ENCODE measurements around the gene ZNF311. TPM values are rescaled to one million over a fixed set of nuclear protein-coding genes. Genes with fewer than 3 reads are reported as not detected.

Gene ZNF311
- polyA plus RNA-seq (2012; ENCODE audit: low read depth, missing spikeins) = not detected

DNA sequence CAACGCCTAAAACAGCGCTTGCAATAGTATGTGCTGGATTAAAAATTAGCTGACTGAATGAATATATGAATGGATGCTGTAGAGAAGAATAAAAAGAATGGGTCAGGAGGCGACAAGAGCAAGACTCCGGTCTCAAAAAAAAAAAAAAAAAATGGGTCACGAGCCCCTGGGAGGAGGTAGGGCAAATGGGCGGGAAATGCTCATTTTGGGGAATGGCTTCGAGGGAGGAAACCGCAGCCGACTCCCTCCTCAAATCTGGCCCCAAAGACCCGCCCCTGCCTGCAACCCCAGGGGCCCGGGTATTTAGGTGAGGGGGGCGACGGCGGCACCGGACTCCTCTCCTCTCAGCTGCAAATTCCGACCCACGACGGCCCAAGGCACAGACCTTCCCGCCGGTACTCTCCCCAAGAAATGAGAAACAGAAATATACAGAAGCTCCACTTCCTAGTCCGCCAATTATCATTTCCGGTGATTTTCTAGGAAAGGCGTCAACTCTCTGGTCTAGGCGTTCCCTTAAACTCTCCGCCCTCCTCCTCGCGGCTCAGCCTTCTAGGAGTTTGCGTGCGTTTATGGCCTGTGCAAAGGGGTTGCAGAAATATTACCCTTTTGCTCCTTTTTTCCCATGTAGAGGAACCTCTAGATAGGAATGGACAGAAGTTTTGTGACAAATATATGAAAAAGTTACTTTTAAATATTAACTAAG lies at the start of gene ZNF311:
Gene ZNF311 (minus strand): TSS at position 133 of the 703 bp plus-strand sequence. CDS start 1,361 bp downstream, outside the sequence.
- DNase-seq (ENCODE audit: insufficient read length, low spot score) = no peak
- no peak for FAIRE-seq
- TF ChIP-seq TAF1 (IDR thresholded peaks at IDR 0.05; ENCODE audit: low read depth, low read length) (no peak), PAX5 (IDR thresholded peaks at IDR 0.05; ENCODE audit: insufficient read depth, low read length, severe bottlenecking) (no peak), POU2F2 (IDR thresholded peaks at IDR 0.05; ENCODE audit: low read depth, low read length) (no peak), SPI1 (IDR thresholded peaks at IDR 0.05; ENCODE audit: low read depth, low read length) (no peak), POLR2AphosphoS5 (IDR thresholded peaks at IDR 0.05; ENCODE audit: low read depth, low read length) (no peak), POLR2A (IDR thresholded peaks at IDR 0.05; ENCODE audit: low read depth, low read length) (no peak)

DNA sequence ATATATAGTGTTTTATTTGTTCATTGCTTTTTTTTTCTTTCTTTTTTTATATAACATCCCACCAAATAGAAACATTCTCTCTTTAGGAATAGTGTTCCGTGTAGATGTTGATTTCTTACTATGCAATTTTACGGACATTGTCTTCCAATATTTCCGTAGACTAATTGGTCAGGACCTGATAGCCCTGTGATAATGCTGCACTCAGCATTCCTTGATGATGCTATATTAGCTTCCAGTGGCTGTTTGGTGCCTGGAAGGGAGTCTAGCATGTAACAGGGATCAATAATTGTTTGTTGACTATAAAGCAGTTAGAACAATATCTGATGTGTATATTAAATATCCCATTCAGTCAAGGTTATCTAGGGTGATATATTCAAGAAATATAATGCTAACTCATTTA lies 46.6 kb upstream of the ZNF311 start:
- no peak for TF ChIP-seq POLR2A (IDR thresholded peaks at IDR 0.05; ENCODE audit: low read depth, low read length)
- no peak for TF ChIP-seq TAF1 (IDR thresholded peaks at IDR 0.05; ENCODE audit: low read depth, low read length)
- TF ChIP-seq SPI1 (IDR thresholded peaks at IDR 0.05; ENCODE audit: low read depth, low read length) = no peak
- TF ChIP-seq POU2F2 (IDR thresholded peaks at IDR 0.05; ENCODE audit: low read depth, low read length) = no peak
- no peak for TF ChIP-seq PAX5 (IDR thresholded peaks at IDR 0.05; ENCODE audit: insufficient read depth, low read length, severe bottlenecking)
- TF ChIP-seq POLR2AphosphoS5 (IDR thresholded peaks at IDR 0.05; ENCODE audit: low read depth, low read length) = no peak
- no peak for FAIRE-seq
- DNase-seq (ENCODE audit: insufficient read length, low spot score) = no peak

DNA sequence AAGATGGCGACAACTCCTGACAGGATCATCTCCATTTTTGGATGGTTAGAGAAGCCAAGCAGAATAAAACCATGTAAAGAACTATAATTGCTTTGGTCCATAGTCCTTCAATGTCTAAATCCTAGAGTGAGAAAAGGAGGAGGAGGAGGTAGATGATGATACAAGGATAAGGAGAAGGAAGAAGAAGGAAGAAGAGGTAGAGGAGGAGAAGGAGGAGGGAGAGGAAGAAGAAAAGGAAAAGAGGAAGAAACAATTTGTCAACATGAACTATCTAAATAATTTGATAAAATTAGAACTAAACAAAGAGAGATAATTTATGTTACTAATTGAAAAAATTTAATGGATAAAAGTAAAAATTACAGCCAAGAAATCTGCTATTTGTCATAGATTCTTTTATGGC lies 40.0 kb upstream of the ZNF311 start, which contains the start of gene OR2W1:
Gene OR2W1 (minus strand): TSS at position 101 of the 400 bp plus-strand sequence. CDS start 0 bp downstream, at position 101.
- no peak for TF ChIP-seq SPI1 (IDR thresholded peaks at IDR 0.05; ENCODE audit: low read depth, low read length)
- TF ChIP-seq POLR2AphosphoS5 (IDR thresholded peaks at IDR 0.05; ENCODE audit: low read depth, low read length) = no peak
- no peak for TF ChIP-seq TAF1 (IDR thresholded peaks at IDR 0.05; ENCODE audit: low read depth, low read length)
- no peak for TF ChIP-seq PAX5 (IDR thresholded peaks at IDR 0.05; ENCODE audit: insufficient read depth, low read length, severe bottlenecking)
- TF ChIP-seq POU2F2 (IDR thresholded peaks at IDR 0.05; ENCODE audit: low read depth, low read length) = no peak
- TF ChIP-seq POLR2A (IDR thresholded peaks at IDR 0.05; ENCODE audit: low read depth, low read length) = no peak
- no peak for DNase-seq (ENCODE audit: insufficient read length, low spot score)
- FAIRE-seq = no peak

DNA sequence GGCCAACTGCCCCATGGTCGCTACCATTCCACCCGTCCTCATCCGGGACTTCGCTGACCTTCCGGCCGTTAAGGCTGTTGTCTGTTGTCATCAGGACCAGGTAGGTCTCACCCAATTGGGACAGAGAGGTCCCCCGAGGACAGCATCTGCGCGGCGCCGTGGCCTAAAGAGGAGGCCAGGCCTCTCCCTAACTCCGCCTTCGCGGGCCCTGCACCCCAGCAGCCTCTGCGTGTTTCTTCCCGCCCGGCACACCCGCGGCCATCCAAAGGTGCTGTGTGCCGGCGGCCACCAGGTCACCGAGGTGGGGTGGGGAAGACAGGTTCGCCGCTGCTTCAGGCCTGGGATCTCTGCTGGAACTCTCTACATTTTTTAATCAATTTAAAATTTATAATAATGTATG lies 30.8 kb upstream of the ZNF311 start:
- TF ChIP-seq POU2F2 (IDR thresholded peaks at IDR 0.05; ENCODE audit: low read depth, low read length) = no peak
- TF ChIP-seq TAF1 (IDR thresholded peaks at IDR 0.05; ENCODE audit: low read depth, low read length) = no peak
- no peak for TF ChIP-seq SPI1 (IDR thresholded peaks at IDR 0.05; ENCODE audit: low read depth, low read length)
- TF ChIP-seq POLR2AphosphoS5 (IDR thresholded peaks at IDR 0.05; ENCODE audit: low read depth, low read length) = no peak
- TF ChIP-seq POLR2A (IDR thresholded peaks at IDR 0.05; ENCODE audit: low read depth, low read length) = no peak
- no peak for TF ChIP-seq PAX5 (IDR thresholded peaks at IDR 0.05; ENCODE audit: insufficient read depth, low read length, severe bottlenecking)
- DNase-seq (ENCODE audit: insufficient read length, low spot score) = no peak
- FAIRE-seq = no peak

DNA sequence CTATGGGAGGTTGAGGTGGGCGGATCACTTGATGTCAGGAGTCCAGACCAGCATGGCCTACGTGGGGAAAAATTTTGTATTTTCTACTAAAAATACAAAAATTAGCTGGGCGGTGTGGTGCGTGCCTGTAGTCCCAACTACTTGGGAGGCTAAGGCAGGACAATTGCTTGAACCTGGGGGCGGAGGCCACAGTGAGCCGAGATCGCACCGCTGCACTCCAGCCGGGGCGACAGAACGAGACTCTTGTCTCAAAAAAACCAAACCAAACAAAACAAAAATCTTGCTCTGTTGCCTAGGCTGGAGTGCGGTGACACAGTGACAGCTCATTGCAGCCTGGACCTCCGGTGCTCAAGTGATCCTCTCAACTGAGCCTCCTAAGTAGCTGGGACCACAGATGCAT lies 23.7 kb upstream of the ZNF311 start:
- no peak for TF ChIP-seq SPI1 (IDR thresholded peaks at IDR 0.05; ENCODE audit: low read depth, low read length)
- TF ChIP-seq TAF1 (IDR thresholded peaks at IDR 0.05; ENCODE audit: low read depth, low read length) = no peak
- no peak for TF ChIP-seq POLR2AphosphoS5 (IDR thresholded peaks at IDR 0.05; ENCODE audit: low read depth, low read length)
- no peak for TF ChIP-seq POU2F2 (IDR thresholded peaks at IDR 0.05; ENCODE audit: low read depth, low read length)
- no peak for TF ChIP-seq PAX5 (IDR thresholded peaks at IDR 0.05; ENCODE audit: insufficient read depth, low read length, severe bottlenecking)
- TF ChIP-seq POLR2A (IDR thresholded peaks at IDR 0.05; ENCODE audit: low read depth, low read length) = no peak
- FAIRE-seq = no peak
- DNase-seq (ENCODE audit: insufficient read length, low spot score) = no peak

DNA sequence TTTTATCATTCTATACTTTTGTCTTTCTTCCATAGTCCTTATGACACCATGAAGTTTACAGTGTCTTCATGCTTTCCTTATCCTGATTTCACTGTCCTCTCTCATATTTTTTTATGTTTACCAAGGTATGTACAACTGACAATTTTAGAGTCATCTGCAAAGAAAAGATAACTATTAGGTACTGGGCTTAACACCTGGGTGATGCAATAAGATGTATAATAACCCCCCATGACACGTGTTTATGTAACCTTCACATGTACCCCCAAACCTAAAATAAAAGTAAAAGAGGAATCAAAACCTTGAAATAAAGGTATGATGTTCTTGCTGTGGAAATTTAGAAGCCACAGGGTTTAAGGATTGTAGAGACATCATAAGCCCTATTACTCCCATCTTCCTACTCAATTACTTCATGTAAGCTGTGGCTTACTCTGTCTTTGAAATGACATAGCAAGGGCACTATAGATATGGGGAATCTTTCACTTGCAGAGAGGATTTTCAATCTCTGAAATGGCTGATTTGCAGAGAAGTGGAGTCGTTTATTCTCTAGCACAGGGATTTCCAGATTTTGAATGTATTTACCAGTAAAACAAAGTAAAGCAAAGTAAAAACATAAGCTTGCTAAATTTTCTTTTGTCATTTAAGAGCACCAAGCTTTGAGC lies 20.9 kb upstream of the ZNF311 start:
- DNase-seq (ENCODE audit: insufficient read length, low spot score) (no peak), FAIRE-seq (no peak)

DNA sequence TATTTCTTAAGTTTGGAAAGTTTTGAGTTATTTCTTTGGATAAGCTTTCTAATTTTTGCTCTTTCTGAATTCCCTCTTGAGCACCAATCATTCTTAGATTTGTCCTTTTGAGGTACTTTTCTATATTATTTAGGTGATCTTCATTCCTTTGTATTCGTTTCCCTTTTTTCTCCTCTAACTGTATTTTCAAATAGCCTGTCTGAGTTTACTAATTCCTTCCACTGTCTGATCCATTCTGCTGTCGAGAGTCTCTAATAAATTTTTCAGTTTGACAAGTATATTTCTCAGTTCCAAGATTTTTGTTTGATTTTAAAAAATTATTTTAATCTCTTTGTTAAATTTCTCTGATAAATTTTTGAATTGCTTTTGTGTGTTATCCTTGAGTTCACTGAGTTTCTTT lies 16.3 kb upstream of the ZNF311 start:
- FAIRE-seq (no peak), DNase-seq (ENCODE audit: insufficient read length, low spot score) (no peak)
- no peak for TF ChIP-seq POLR2AphosphoS5 (IDR thresholded peaks at IDR 0.05; ENCODE audit: low read depth, low read length)
- TF ChIP-seq PAX5 (IDR thresholded peaks at IDR 0.05; ENCODE audit: insufficient read depth, low read length, severe bottlenecking) = no peak
- TF ChIP-seq SPI1 (IDR thresholded peaks at IDR 0.05; ENCODE audit: low read depth, low read length) = no peak
- no peak for TF ChIP-seq TAF1 (IDR thresholded peaks at IDR 0.05; ENCODE audit: low read depth, low read length)
- TF ChIP-seq POLR2A (IDR thresholded peaks at IDR 0.05; ENCODE audit: low read depth, low read length) = no peak
- TF ChIP-seq POU2F2 (IDR thresholded peaks at IDR 0.05; ENCODE audit: low read depth, low read length) = no peak

More for the DNA sequence above, 20.9 kb upstream of the ZNF311 start:
- TF ChIP-seq POLR2A (IDR thresholded peaks at IDR 0.05; ENCODE audit: low read depth, low read length) (no peak), POLR2AphosphoS5 (IDR thresholded peaks at IDR 0.05; ENCODE audit: low read depth, low read length) (no peak), SPI1 (IDR thresholded peaks at IDR 0.05; ENCODE audit: low read depth, low read length) (no peak), PAX5 (IDR thresholded peaks at IDR 0.05; ENCODE audit: insufficient read depth, low read length, severe bottlenecking) (no peak), TAF1 (IDR thresholded peaks at IDR 0.05; ENCODE audit: low read depth, low read length) (no peak)

DNA sequence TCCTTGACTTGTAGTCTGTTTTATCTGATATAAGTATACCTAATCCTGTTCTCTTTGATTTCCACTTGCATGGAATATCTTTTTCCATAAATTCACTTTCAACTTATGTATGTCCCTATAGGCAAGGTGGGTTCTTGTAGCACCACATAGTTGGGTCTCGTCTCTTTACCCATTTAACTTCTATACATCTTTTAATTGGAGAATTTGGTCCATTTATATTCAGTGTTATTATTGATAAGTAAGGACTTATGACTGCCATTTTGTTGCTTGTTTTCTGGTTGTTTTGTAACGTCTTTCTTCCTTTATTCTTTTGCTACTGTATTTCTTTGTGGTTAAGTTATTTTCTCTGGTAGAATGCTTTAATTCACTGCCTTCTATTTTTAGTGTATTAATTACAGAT lies 14.5 kb upstream of the ZNF311 start:
- FAIRE-seq (no peak), DNase-seq (ENCODE audit: insufficient read length, low spot score) (no peak)
- TF ChIP-seq TAF1 (IDR thresholded peaks at IDR 0.05; ENCODE audit: low read depth, low read length) = no peak
- no peak for TF ChIP-seq SPI1 (IDR thresholded peaks at IDR 0.05; ENCODE audit: low read depth, low read length)
- no peak for TF ChIP-seq PAX5 (IDR thresholded peaks at IDR 0.05; ENCODE audit: insufficient read depth, low read length, severe bottlenecking)
- TF ChIP-seq POLR2A (IDR thresholded peaks at IDR 0.05; ENCODE audit: low read depth, low read length) = no peak
- TF ChIP-seq POLR2AphosphoS5 (IDR thresholded peaks at IDR 0.05; ENCODE audit: low read depth, low read length) = no peak
- TF ChIP-seq POU2F2 (IDR thresholded peaks at IDR 0.05; ENCODE audit: low read depth, low read length) = no peak

DNA sequence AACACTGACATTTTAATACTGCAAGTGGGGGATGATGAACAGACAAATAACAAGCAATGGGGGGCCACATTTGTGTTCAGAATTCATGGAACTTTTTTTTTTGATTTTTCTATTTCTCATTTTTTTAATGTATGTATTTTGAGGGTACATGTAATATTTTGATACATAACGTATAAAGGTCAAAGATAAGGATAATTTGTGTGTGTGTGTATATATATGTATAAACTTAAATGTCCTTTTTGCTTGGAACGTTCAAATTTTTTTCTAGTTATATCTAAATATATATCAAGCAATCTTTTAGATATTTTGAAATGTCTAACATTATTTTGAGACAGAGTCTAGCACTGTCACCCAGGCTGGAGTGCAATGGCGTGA lies 12.3 kb upstream of the ZNF311 start:
- DNase-seq (ENCODE audit: insufficient read length, low spot score) (no peak), FAIRE-seq (no peak)
- no peak for TF ChIP-seq TAF1 (IDR thresholded peaks at IDR 0.05; ENCODE audit: low read depth, low read length)
